ENCODE data around the gene LIMCH1. TPM values are rescaled to one million over a fixed set of nuclear protein-coding genes. Genes with fewer than 3 reads are reported as not detected.
"Not testable (repeated sequence)": the region's sequence is repeated elsewhere in the genome, so short reads cannot be mapped to it uniquely, and the experiment has no call there.

LIMCH1 gene
- total RNA-seq, 4 donors from 2014 or later = 8.5 to 32.6 (median 27.0) TPM

DNA sequence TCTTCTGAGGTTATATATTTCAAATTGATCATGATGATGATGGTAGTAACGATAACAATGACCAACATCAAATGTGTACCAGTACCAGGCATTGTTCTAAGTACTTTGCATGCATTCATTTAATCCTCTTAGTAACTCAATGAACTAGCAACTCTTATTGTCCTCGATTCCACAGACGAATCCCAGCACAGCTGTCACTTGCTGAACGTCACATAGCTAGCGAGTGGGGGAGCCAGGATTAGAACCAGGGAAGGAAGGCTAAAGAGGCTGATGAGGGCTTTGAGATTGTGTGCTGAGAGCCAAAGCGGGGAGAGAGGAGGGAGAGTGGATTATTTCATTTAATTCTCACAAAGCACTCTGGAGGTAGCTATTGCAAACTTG, 106.9 kb downstream of the LIMCH1 start:
- H3K4me1 ChIP-seq = peaks cover 22% of the 10 kb centered on the region
- H3K27ac ChIP-seq = no peak overlapping the region
- H3K4me3 ChIP-seq = no peak overlapping the region
- peaks cover 12% of the 10 kb centered on the region for H3K36me3 ChIP-seq
- H3K27me3 ChIP-seq = no peaks in the 10 kb centered on the region
- TF ChIP-seq EP300 (IDR thresholded peaks at IDR 0.05) = no peak
- no peak for TF ChIP-seq POLR2A (IDR thresholded peaks at IDR 0.05)
- no peak for TF ChIP-seq POLR2AphosphoS5 (IDR thresholded peaks at IDR 0.05)
- TF ChIP-seq, protein P1, sequence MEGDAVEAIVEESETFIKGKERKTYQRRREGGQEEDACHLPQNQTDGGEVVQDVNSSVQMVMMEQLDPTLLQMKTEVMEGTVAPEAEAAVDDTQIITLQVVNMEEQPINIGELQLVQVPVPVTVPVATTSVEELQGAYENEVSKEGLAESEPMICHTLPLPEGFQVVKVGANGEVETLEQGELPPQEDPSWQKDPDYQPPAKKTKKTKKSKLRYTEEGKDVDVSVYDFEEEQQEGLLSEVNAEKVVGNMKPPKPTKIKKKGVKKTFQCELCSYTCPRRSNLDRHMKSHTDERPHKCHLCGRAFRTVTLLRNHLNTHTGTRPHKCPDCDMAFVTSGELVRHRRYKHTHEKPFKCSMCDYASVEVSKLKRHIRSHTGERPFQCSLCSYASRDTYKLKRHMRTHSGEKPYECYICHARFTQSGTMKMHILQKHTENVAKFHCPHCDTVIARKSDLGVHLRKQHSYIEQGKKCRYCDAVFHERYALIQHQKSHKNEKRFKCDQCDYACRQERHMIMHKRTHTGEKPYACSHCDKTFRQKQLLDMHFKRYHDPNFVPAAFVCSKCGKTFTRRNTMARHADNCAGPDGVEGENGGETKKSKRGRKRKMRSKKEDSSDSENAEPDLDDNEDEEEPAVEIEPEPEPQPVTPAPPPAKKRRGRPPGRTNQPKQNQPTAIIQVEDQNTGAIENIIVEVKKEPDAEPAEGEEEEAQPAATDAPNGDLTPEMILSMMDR (IDR thresholded peaks at IDR 0.05) = no peak
- WGBS = 92% methylated on average over 6 of the region's 6 CpGs
- DNase-seq (ENCODE audit: low spot score in 2 of 2) = no peak
- no peaks in the 10 kb centered on the region for H3K9me3 ChIP-seq

DNA sequence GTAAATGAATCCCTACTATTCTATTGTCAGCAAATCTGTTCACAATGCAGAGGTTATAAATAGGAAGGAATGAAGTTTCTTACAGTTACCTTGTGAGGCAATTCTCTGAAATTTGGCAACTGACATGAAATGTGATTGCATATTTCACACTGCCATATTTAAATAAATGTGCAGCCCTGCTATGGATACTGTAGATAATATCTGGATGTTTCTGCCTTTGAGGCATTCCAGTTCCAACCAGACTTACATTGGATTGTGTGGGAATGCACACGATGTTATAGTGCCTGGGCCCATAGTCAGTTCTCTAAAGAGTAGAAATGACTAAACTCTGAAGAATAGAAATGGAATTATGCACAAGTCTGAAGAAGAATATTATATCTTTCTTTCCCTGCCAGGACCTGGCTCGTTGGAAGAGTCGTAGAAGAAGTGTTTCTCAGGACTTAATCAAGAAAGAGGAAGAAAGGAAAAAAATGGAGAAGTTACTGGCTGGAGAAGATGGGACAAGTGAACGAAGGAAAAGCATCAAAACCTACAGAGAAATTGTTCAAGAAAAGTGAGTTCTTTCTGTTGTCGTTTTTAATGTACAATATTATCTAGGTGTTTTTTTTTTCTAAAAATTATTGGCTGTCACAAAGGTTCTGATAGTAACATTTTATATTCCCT, 107.9 kb downstream of the LIMCH1 start:
- Histone ChIP-seq H3K4me1 (peaks cover 22% of the 10 kb centered on the region), H3K27ac (no peak overlapping the region), H3K9me3 (no peaks in the 10 kb centered on the region), H3K36me3 (peaks cover 12% of the 10 kb centered on the region), H3K4me3 (no peak overlapping the region), H3K27me3 (no peaks in the 10 kb centered on the region)
- TF ChIP-seq POLR2A (IDR thresholded peaks at IDR 0.05) (no peak), POLR2AphosphoS5 (IDR thresholded peaks at IDR 0.05) (no peak)
- DNase-seq (ENCODE audit: low spot score in 2 of 2) = no peak
- WGBS = 64% methylated on average over 5 of the region's 5 CpGs

DNA sequence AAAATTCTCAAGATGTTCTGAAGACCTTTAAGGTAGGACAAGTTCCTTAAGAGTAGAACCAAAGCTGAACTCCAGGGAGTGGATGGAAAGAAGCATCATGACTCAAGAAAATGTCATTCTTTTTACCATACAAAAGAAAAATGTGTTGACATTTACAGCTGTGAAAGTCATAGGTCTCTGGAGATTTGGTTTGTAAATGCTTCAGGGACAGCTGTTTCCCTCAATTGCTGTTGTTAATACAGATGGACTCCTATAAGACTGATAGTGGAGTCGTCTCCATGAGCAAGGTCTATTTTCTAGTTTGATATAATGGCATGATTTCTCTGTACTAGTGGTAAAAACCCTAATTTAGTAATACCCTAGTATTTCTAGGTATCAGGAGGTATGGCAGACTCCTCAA, 108.9 kb downstream of the LIMCH1 start:
- TF ChIP-seq POLR2AphosphoS5 (IDR thresholded peaks at IDR 0.05) (no peak), POLR2A (IDR thresholded peaks at IDR 0.05) (no peak), EP300 (IDR thresholded peaks at IDR 0.05) (no peak)
- TF ChIP-seq, protein P1 (IDR thresholded peaks at IDR 0.05) = no peak
- 88% methylated on average over 1 of the region's 1 CpG for WGBS
- Histone ChIP-seq H3K36me3 (peaks cover 12% of the 10 kb centered on the region), H3K4me1 (peaks cover 22% of the 10 kb centered on the region), H3K27ac (no peak overlapping the region), H3K9me3 (no peaks in the 10 kb centered on the region), H3K27me3 (no peaks in the 10 kb centered on the region), H3K4me3 (no peak overlapping the region)
- no peak for DNase-seq (ENCODE audit: low spot score in 2 of 2)

DNA sequence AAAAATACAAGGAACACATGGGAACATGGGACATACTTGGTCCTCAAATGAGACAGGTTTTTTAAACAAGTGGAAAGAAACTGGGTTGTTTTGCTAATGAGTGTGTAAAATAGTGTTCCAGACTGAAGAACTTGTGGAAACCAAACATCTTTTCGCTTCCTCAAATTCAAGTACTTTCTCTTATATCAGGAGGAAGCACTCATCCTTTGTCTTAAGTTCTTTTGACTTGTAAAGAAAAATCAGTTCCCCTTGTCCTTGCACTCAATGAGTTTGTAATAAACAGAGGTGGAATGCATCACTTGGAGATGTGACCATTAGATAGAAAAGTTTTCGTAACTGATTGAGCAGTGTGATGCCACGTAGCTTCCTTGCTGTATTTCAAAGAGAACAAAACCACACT, 109.4 kb downstream of the LIMCH1 start:
- DNase-seq (ENCODE audit: low spot score in 2 of 2) = no peak
- Histone ChIP-seq H3K9me3 (no peaks in the 10 kb centered on the region), H3K4me1 (peaks cover 22% of the 10 kb centered on the region), H3K27ac (no peak overlapping the region), H3K4me3 (no peak overlapping the region), H3K36me3 (peaks cover 12% of the 10 kb centered on the region), H3K27me3 (no peaks in the 10 kb centered on the region)
- no peak for TF ChIP-seq POLR2A (IDR thresholded peaks at IDR 0.05)
- no peak for TF ChIP-seq EP300 (IDR thresholded peaks at IDR 0.05)
- TF ChIP-seq, protein P1 (IDR thresholded peaks at IDR 0.05) = no peak
- no peak for TF ChIP-seq POLR2AphosphoS5 (IDR thresholded peaks at IDR 0.05)
- 85% methylated on average over 3 of the region's 3 CpGs for WGBS

DNA sequence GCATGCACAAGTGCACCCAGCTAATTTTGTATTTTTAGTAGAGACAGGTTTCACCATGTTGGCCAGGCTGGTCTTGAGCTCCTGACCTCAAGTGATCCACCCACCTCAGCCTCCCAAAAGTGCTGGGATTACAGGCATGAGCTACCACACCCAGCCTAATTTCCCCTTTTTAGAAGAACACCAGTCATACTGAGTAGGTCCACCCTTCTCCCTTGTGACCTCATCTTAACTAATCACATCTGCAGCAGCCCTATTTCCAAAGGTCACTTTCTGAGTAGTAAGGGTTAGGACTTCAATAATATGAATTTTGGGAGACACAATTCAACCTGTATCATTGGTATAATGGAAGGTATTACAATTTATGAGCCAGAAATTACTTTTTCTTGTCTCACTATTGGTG, 113.2 kb downstream of the LIMCH1 start:
- not testable (repeated sequence) for H3K27me3 ChIP-seq; H3K27ac ChIP-seq; H3K4me3 ChIP-seq; H3K9me3 ChIP-seq; DNase-seq (ENCODE audit: low spot score in 2 of 2)
- H3K4me1 ChIP-seq = peaks cover 10% of the 10 kb centered on the region
- peaks cover 15% of the 10 kb centered on the region for H3K36me3 ChIP-seq

DNA sequence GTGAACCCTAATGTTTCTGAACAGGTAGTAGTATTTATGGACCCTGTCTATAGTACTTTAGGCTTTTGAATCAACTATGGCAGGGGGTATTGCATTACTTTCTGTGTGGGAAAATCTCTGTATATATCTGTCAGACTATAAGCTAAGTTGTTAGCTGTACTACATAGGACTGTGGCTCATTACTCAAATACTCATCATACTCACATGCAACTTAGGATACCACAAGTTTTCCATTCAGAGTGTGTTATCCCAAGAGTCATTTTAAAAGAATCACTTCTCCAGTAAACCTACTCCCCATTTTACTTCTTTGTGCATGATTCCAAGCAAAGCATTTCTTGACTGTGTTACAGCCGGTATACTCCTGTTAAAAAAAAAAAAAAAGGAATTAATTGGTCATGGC, 115.0 kb downstream of the LIMCH1 start:
- H3K27ac ChIP-seq = no peak overlapping the region
- WGBS = 89% methylated on average over 1 of the region's 1 CpG
- no peaks in the 10 kb centered on the region for H3K27me3 ChIP-seq
- no peak for DNase-seq (ENCODE audit: low spot score in 2 of 2)
- H3K36me3 ChIP-seq = peaks cover 3% of the 10 kb centered on the region
- TF ChIP-seq, protein P1 (IDR thresholded peaks at IDR 0.05) = no peak
- TF ChIP-seq POLR2AphosphoS5 (IDR thresholded peaks at IDR 0.05) (no peak), POLR2A (IDR thresholded peaks at IDR 0.05) (no peak), EP300 (IDR thresholded peaks at IDR 0.05) (no peak)
- peaks cover 6% of the 10 kb centered on the region for H3K4me1 ChIP-seq
- H3K4me3 ChIP-seq = no peak overlapping the region
- H3K9me3 ChIP-seq = no peaks in the 10 kb centered on the region

All from suprapubic skin (tissue), 4 donors.